PC-3 (cell line): ENCODE measurements around the gene TBCB.

Experiments
- EZH2 ChIP-seq: fragments of 300-600 bp; sonication (generic); IDR thresholded peaks from one replicate; pipeline ENCODE4 v1.6.1; 2017; ENCODE audit warnings: antibody characterized with exemption, mild to moderate bottlenecking, low read length; ENCODE audit not compliant: unreplicated experiment
- EZH2phosphoT487 ChIP-seq: fragments of 300-600 bp; sonication (generic); IDR thresholded peaks from 2 replicates; pipeline ENCODE4 v1.6.1; 2018; ENCODE audit warnings: mild to moderate bottlenecking, antibody characterized with exemption, low read length, borderline replicate concordance
- TF ChIP-seq, protein P1 (sequence below): fragments of 300-600 bp; sonication (generic); conservative IDR thresholded peaks from 2 replicates; pipeline ENCODE4 v1.5.1; 2017; ENCODE audit warnings: antibody characterized with exemption, low read depth, mild to moderate bottlenecking, low read length

GRCh38 chr19:36153126-36153525 is 37.9 kb downstream of the TBCB start:
- TF ChIP-seq, protein P1, sequence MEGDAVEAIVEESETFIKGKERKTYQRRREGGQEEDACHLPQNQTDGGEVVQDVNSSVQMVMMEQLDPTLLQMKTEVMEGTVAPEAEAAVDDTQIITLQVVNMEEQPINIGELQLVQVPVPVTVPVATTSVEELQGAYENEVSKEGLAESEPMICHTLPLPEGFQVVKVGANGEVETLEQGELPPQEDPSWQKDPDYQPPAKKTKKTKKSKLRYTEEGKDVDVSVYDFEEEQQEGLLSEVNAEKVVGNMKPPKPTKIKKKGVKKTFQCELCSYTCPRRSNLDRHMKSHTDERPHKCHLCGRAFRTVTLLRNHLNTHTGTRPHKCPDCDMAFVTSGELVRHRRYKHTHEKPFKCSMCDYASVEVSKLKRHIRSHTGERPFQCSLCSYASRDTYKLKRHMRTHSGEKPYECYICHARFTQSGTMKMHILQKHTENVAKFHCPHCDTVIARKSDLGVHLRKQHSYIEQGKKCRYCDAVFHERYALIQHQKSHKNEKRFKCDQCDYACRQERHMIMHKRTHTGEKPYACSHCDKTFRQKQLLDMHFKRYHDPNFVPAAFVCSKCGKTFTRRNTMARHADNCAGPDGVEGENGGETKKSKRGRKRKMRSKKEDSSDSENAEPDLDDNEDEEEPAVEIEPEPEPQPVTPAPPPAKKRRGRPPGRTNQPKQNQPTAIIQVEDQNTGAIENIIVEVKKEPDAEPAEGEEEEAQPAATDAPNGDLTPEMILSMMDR = no peak
- TF ChIP-seq EZH2 = no peak
- TF ChIP-seq EZH2phosphoT487 = no peak
